GM21723 (cell line): ENCODE data around the gene ZNG1F.
A peak's percentile ranks its signal among the peaks of the same experiment; 100 is the strongest.
"Not testable (repeated sequence)": the region's sequence is repeated elsewhere in the genome, so short reads cannot be mapped to it uniquely, and the experiment has no call there.

Experiments used
- ATAC-seq: cut with Tn5 transposase; IDR thresholded peaks from one replicate; pipeline ENCODE4 v1.9.1; 2021; ENCODE audit warnings: mild to moderate bottlenecking, moderate library complexity; ENCODE audit not compliant: unreplicated experiment

Gene ZNG1F

GRCh38 chr9:41189217-41189616 lies at the start of gene ZNG1F:
TSS of gene ZNG1F (minus strand) at chr9:41189317. CDS start at chr9:41189258, 59 bp downstream.
- ATAC-seq, result not testable (repeated sequence)

GRCh38 chr9:41237110-41237749 lies 48.1 kb upstream of the ZNG1F start:
- not testable (repeated sequence) for ATAC-seq

- not testable (repeated sequence) for ATAC-seq
Observed at GRCh38 chr9:41236486-41237109, 47.5 kb upstream of the ZNG1F start.

- ATAC-seq, result peak; percentile 100
Observed at GRCh38 chr9:41234811-41235805, 46.0 kb upstream of the ZNG1F start.

GRCh38 chr9:41234221-41234620 lies 45.1 kb upstream of the ZNG1F start:
- ATAC-seq, result peak; percentile 11

- ATAC-seq, result not testable (repeated sequence)
Observed at GRCh38 chr9:41232326-41232725, 43.2 kb upstream of the ZNG1F start.

- ATAC-seq, result not testable (repeated sequence)
Observed at GRCh38 chr9:41230418-41230817, 41.3 kb upstream of the ZNG1F start.

GRCh38 chr9:41229408-41230401 lies 40.6 kb upstream of the ZNG1F start:
- no peak for ATAC-seq

- ATAC-seq, result not testable (repeated sequence)
Observed at GRCh38 chr9:41219831-41220230, 30.7 kb upstream of the ZNG1F start.

- not testable (repeated sequence) for ATAC-seq
Observed at GRCh38 chr9:41188439-41188838, 678 bp downstream of the ZNG1F start.

- not testable (repeated sequence) for ATAC-seq
Observed at GRCh38 chr9:41174994-41175393, 14.1 kb downstream of the ZNG1F start.

GRCh38 chr9:41150116-41150515 lies 39.0 kb downstream of the ZNG1F start:
- not testable (repeated sequence) for ATAC-seq

GRCh38 chr9:41141878-41142277 lies 47.2 kb downstream of the ZNG1F start:
- not testable (repeated sequence) for ATAC-seq

- ATAC-seq, result not testable (repeated sequence)
Observed at GRCh38 chr9:41128581-41128980, 60.5 kb downstream of the ZNG1F start, which contains the start of gene FOXD4L6. TSS of gene FOXD4L6 (minus strand) at chr9:41128681. CDS start at chr9:41128383, 298 bp downstream.

- not testable (repeated sequence) for ATAC-seq
Observed at GRCh38 chr9:41126746-41127446, 62.2 kb downstream of the ZNG1F start.

GRCh38 chr9:41125936-41126335 lies 63.2 kb downstream of the ZNG1F start:
- not testable (repeated sequence) for ATAC-seq

GRCh38 chr9:41125109-41125658 lies 63.9 kb downstream of the ZNG1F start:
- ATAC-seq, result not testable (repeated sequence)

GRCh38 chr9:41124250-41125108 lies 64.6 kb downstream of the ZNG1F start:
- not testable (repeated sequence) for ATAC-seq
